ENCODE results near the gene ANKRD33.

The ANKRD33 gene

GRCh38 chr12:51893786-51894185, 5.9 kb downstream of the ANKRD33 start:
- DNase-seq: no peak
- in situ Hi-C loops (cut with HindIII; ENCODE audit: low pct_ligation_motif_present, low pct_unique_long_range_greater_than_20kb, low sequenced_read_pairs): no loop called here

- in situ Hi-C loops (cut with HindIII; ENCODE audit: low pct_ligation_motif_present, low pct_unique_long_range_greater_than_20kb, low sequenced_read_pairs): no loop called here
- DNase-seq: no peak
Observed at GRCh38 chr12:51895378-51896135, 7.7 kb downstream of the ANKRD33 start.

DNA sequence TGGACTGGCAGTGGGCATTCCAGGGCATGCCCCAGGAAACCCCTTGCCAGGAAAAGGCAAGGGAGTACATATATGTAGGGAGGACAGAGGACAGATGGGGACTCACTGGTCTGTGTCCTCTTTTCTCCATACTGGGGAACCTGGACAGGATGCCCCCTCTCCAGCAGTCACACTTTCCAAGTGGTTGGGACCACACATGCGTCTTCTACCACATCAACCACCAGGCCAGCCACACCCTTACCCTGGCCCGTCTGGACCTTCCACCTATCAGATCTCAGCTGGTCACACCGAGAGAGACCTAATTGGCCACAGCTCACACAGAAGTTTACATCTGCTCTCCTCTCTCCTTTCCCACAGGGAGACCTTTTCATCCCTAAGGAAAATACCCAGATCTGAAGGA, 8.3 kb downstream of the ANKRD33 start:
- no peak for DNase-seq
- in situ Hi-C loops (cut with HindIII; ENCODE audit: low pct_ligation_motif_present, low pct_unique_long_range_greater_than_20kb, low sequenced_read_pairs): no loop called here

DNA sequence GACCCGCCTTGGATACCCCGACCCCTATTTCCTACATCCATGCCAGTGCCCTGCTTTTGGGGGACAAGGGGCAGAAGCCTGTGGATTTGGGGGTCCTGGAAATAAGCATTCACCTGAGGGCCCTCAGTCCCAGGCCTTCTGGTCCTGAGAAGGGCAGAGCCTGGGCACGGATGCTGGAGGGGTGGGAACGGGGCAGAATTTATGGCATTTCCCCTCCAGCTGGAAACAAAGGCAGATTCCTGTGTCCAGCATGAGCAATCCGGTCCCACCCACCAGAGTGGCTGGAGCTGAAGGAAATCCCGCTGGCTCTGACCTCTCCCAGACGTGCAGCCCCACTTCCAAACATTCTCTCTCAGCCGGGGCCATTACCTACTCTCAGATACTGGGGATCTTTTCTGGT, 9.3 kb downstream of the ANKRD33 start:
- DNase-seq: no peak
- in situ Hi-C loops (cut with HindIII; ENCODE audit: low pct_ligation_motif_present, low pct_unique_long_range_greater_than_20kb, low sequenced_read_pairs): no loop called here

DNA sequence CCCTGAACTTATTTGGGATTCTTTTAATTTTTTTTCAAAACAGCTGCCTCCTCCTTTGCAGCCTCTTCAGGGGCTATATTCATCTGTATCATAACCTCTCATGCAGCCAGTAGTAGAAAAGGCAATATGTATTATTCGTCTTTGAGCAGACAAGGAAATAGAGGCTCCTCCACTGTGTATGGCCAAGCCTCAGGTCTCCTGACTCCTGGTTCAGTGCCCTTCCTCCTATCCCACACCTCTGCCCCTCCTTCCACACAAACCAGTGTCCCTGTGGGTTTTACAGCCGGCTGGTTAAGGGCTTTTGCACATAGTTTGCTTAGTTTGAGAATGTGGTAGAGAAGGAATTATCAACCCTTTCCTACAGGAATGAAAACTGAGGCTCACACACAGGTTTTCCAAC, 10.6 kb downstream of the ANKRD33 start:
- in situ Hi-C loops (cut with HindIII; ENCODE audit: low pct_ligation_motif_present, low pct_unique_long_range_greater_than_20kb, low sequenced_read_pairs): no loop called here
- peak; percentile 21 for DNase-seq

DNA sequence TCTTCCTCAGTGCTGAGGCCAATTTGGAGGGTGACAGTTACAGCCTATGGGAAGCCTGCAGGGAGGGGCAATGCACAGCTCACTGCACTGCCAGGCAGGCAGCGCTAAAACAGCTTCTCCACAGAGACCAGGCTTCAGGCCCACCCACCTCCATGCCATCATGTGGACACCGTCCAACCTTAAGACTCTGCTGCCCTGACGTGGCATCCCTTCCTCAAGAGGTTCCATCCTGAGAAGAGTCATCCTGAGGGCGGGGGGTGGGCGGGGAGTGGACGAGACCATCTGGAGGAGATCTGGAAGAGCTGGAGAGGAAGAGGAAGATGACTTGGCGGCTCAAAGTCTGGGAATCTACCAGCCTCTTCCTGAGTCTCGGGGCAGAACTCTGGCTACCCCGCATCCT, 11.0 kb downstream of the ANKRD33 start:
- peak; percentile 44 for DNase-seq
- in situ Hi-C loops (cut with HindIII; ENCODE audit: low pct_ligation_motif_present, low pct_unique_long_range_greater_than_20kb, low sequenced_read_pairs): no loop called here

GRCh38 chr12:51900323-51900889, 12.5 kb downstream of the ANKRD33 start:
- in situ Hi-C loops (cut with HindIII; ENCODE audit: low pct_ligation_motif_present, low pct_unique_long_range_greater_than_20kb, low sequenced_read_pairs): no loop called here
- no peak for DNase-seq

GRCh38 chr12:51901121-51901817, 13.4 kb downstream of the ANKRD33 start:
- no peak for DNase-seq

GRCh38 chr12:51901881-51902280, 14.0 kb downstream of the ANKRD33 start:
- in situ Hi-C loops (cut with HindIII; ENCODE audit: low pct_ligation_motif_present, low pct_unique_long_range_greater_than_20kb, low sequenced_read_pairs): no loop called here

More at GRCh38 chr12:51901121-51901817, 13.4 kb downstream of the ANKRD33 start:
- in situ Hi-C loops (cut with HindIII; ENCODE audit: low pct_ligation_motif_present, low pct_unique_long_range_greater_than_20kb, low sequenced_read_pairs): no loop called here

GRCh38 chr12:51904951-51905470, 17.1 kb downstream of the ANKRD33 start:
- no peak for DNase-seq
- in situ Hi-C loops (cut with HindIII; ENCODE audit: low pct_ligation_motif_present, low pct_unique_long_range_greater_than_20kb, low sequenced_read_pairs): no loop called here

More at GRCh38 chr12:51901881-51902280, 14.0 kb downstream of the ANKRD33 start:
- no peak for DNase-seq

DNA sequence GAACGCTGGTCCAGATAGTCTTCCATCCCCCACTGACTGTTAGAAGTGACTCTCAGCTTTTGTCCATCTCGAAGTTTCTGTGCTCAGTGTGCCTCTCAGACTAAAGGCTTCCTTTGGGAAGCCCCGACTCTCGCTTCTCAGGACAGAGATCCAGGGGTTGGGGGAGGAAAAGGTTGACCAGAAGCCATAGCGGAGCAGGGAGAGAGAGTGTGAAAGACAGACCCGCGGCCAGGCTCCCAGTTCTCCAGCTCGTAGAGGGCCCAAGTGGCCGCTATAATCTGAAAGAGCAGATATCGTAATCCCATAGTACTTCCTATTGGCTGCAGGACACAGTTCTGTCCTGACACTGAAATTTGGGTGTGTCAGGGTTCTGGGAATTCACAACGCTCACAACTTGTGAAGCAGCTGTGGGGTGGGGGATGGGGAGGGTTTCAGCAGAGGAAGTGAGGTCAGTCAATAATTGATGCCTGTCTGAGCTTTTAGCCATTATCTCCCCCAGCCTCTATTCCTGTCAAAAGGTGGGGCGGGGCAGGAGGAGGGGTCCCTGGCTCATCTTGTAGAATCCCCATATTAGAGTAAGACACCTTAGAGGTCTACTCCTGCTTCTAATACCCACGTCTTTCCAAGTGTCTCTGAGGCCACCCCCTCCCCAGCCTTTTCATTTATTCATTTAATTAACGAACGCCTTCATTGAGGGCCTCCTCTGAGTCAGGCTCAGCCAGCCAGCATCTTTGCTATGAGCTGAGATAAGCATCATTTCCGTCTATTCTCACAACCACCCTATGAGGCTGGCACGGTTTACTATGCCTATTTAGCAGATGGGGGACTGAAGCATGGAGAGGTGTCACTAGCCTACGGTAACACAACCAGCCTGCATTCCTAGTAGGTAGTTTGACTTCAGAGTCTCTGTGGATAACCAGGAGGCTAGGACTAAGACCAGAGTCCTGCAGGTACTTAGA, 17.8 kb downstream of the ANKRD33 start:
- in situ Hi-C loops (cut with HindIII; ENCODE audit: low pct_ligation_motif_present, low pct_unique_long_range_greater_than_20kb, low sequenced_read_pairs): no loop called here
- DNase-seq: no peak

DNA sequence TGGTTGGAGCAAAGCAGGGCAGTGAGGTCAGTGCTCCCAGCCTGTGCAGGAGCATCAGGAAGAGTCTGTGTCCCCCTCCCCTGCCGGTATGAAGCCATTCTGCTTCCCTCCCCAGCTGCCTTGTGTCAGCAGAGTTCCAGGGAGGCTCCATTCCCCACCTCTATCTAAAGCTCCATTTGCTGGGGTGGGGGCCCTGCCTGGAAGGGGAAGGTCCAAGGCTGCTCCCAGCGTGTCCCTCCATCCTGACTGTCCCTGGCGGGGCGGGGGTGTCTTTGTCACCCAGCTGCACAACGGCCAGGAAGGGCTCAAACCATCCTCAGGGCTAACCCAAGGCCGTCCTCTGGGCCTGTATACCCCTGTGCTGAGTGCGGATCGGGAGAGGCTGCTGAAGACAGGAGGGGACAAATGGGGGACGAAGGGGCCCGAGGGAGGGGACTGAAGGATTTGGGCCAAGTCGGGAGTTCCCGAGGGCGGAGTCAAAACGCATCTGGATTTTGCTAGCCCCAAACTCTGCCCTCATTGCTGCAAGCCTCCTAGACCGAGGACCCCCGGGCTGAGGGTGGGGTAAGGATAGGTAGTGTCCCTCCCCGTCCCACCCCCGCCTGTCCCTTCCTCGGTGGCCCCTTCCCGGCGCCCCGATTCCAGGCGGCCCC, 18.7 kb downstream of the ANKRD33 start:
- in situ Hi-C loops (cut with HindIII; ENCODE audit: low pct_ligation_motif_present, low pct_unique_long_range_greater_than_20kb, low sequenced_read_pairs): no loop called here
- no peak for DNase-seq

- in situ Hi-C loops (cut with HindIII; ENCODE audit: low pct_ligation_motif_present, low pct_unique_long_range_greater_than_20kb, low sequenced_read_pairs): no loop called here
- DNase-seq: no peak
Observed at GRCh38 chr12:51907083-51907855, 19.4 kb downstream of the ANKRD33 start, which contains the start of gene ACVRL1. TSS of gene ACVRL1 (plus strand) at chr12:51907504. CDS start at chr12:51912475, 4,971 bp downstream.

DNA sequence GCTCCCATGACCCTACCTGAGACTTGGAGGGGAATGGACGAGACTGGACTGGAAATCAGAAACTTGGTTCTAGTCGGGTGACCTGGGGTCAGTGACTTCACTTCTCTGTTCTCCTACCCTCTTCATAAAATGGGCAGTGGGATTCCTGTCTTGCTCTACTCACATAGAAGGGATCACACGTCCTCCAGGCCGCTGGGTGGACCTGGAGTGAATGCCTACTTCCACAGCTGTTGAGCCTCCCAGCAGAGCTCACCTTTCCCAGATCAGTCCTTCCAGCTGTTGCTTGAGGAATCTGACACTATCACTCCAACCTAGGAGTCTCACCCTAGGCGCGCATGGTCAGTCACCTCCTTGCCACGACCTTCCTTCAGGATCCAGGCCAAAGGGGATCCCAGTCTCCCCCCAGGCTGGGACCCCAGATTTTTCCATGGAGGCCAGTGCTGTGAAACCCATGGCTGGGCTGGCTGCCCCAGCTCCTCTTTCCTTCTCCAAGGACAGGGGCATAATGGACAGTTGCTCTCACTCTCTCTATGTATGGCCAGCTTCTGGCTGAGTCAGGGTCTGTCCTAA, 20.0 kb downstream of the ANKRD33 start:
- DNase-seq: no peak
- in situ Hi-C loops (cut with HindIII; ENCODE audit: low pct_ligation_motif_present, low pct_unique_long_range_greater_than_20kb, low sequenced_read_pairs): no loop called here

DNA sequence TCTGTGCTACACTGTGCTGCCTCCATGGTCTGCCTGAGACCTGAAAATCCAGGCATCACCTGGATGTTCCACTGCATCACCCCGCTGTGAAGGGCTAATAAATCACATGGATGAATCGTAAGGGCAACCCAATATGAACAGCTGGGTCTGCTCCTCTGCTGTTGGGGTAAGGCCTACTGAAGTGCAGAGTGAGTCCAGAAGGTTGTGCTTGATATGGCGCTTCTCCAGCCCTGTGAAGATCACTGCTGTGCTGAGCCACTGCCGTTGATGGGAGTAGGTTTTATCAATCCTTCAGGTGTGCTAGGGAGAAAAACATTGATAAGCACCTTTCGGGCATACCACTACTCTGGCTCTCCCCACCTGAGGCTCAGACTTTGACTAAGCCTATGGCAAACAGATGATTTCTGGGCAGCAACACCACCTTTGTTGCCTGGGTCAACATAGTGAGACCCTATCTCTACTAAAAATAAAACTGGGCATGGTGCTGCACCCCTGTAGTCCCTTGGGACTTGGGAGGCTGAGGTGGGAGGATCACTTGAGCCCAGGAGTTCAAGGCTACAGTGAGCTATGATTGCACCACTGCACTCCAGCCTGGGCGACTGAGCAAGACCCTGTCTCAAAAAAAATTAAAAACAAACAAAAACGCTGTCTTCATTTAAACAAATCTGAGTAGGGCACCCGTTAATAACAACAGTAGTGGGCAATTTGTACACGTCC, 21.1 kb downstream of the ANKRD33 start:
- in situ Hi-C loops (cut with HindIII; ENCODE audit: low pct_ligation_motif_present, low pct_unique_long_range_greater_than_20kb, low sequenced_read_pairs): no loop called here
- DNase-seq: no peak

- DNase-seq: no peak
- in situ Hi-C loops (cut with HindIII; ENCODE audit: low pct_ligation_motif_present, low pct_unique_long_range_greater_than_20kb, low sequenced_read_pairs): no loop called here
Observed at GRCh38 chr12:51910168-51910567, 22.3 kb downstream of the ANKRD33 start.
